ENCODE measurements around the gene ADAM23.

The ADAM23 gene

DNA sequence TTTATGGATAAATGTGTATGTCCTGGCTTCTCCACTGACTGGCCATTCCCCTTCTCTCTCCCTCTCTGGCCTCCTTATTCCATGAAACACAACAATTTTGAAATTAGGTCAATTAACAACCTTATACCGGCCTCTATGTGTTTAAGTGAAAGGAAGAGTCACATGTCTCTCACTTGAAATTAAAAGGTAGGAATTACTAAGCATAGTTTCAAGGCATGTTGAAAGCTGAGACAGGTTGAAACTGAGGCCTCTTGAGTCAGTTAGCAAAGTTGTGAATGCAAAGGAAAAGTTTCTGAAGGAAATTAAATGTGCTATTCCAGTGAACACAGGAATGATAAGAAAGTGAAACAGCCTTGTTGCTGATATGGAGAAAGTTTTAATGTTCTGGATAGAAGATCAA, 69.7 kb downstream of the ADAM23 start:
- no peak for DNase-seq

DNA sequence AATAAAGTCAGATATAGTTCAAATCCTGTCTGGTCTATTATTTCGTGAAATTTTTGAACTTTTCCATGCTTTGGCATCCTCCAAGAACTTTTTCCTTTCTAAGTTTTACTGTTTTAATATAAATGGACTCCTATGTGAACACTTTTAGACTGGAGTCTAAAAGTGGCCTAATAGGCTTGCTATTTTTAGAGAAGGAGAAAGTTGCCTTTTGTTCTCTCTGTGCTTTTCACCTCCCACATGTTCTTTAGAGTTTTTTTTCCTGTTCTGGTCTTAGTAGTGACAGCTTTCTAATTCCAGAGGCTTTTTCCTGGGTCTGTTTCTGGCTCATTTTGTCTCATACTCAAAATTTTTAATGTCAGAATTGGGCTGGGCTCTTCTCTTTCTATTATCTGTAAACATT, 72.2 kb downstream of the ADAM23 start:
- no peak for DNase-seq

DNA sequence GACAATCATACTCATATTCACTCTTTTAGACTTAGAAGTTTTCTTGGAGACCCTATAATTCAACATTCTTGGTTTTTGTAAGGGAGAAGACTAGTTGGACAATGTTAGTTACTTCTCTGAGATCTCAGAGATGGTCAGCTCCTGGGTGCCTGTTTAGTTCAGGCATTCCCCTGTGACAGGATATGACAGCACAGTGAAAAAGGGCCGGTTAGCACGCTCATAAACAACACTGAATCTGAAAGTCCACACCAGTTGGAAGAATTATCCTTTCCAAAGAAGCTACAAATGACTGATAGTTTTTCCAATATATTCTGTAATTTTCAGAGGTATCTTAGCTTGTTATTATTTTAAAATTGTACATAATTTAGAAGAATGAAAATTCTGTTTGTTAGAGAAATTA, 75.7 kb downstream of the ADAM23 start:
- no peak for DNase-seq

DNA sequence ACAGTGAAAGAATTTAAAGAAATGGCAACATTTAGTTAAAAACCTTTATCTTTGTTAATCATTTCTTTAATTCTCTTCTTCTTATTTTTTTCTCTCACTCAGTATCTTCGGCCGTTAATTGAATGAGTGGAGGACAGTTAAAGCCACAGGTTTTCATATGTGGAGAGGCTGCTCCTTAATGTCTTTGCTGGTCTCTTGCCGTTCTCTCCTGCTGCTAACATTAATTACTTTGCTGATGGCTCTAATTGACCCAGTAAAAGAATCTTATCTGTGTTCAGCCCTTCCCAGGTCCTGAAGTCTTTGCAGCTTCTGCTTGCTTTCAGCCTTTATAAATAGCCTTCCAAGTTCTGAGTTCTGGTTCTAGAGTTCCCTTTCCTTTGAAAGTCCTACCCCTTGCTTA, 77.1 kb downstream of the ADAM23 start:
- no peak for DNase-seq

DNA sequence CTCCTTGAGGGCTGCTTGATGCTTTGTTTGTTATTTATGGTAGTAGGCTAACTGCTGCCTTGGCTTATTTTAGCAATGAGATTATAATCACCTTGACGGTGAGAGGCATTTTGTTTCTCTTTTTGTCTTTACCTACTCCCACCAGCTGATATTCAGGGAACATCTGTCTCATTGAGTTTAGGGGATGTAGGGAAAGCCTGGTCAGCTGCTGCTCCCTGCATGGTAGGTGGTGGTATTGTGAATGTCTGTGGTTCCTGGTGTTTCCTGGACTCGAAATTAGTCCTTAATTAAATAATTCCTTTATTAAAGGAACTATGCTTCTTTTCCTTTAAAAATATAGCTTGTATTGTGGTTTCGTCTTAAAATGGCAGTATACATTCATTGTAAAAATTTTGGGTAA, 77.8 kb downstream of the ADAM23 start:
- no peak for DNase-seq

DNA sequence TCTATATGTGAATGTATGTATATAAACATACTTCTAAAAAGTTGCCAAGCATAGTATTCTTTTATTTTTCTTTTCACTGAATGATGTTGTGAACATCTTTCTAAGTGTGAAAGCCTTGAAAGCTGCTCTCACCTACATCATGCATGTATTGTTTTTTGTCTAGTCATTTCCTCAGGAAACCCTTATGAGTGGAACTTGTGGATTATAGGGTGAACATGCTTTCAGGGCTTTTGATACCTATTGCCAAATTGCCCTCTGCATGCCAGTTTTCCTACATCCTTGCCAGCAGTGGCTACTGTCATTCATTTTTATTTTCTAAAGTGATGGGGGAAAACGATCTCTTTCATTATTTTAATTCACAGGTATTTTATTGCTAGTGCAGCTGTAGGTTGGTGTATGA, 78.3 kb downstream of the ADAM23 start:
- DNase-seq = no peak

DNA sequence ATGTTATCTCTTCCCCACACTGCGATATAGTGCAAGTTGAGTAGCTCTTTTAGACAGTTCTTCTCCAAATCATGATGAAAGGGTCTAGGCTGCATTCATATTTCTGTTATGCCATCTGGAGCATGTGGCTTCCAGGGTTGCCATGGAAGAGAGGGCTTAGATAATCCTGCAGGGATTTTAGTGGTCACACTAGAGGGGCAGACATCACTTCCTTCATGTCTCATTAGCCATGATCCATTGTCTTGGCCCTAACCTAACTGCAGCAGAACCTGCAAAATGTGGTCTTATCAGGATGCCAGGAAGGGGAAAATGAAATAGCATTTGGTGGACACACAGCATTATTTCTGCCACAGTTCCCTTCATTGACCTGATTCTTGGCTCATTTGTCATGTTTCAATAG, 83.1 kb downstream of the ADAM23 start:
- DNase-seq = no peak

DNA sequence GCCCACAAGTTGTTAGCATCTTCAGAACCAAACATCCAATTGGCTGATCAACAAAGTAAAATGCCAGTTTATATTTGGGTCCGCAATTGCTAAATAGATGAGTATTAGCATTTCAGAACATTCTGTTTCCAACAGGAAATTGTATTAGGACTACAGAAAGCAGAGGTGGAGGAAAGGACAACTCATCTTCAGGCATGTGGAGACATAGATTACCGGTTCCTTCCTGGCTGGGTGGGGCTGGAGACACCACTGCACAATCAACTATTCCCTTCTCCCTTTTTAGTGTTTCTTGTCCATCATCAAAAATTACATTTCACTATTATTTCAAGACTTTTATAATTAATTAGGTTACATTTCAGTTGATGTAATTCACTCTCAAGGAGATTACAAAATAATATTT, 83.8 kb downstream of the ADAM23 start:
- DNase-seq = no peak

DNA sequence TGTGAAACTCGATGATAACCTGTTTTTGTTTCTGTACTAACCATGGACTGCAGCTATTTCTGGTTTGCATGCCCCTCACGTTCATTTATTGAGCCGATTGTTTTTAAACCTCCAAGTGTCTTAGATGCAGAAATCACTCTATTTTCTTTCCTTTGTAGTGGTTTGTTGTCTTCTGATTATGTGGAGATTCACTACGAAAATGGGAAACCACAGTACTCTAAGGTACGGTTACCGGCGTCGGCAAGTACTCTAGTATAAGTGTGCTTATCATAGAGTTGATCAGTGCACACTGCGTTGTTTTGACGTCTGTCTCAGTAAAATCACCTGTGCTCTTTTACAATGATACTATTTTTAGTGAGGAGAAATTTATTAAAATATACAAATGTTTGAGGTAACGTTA, 87.4 kb downstream of the ADAM23 start:
- DNase-seq = no peak

DNA sequence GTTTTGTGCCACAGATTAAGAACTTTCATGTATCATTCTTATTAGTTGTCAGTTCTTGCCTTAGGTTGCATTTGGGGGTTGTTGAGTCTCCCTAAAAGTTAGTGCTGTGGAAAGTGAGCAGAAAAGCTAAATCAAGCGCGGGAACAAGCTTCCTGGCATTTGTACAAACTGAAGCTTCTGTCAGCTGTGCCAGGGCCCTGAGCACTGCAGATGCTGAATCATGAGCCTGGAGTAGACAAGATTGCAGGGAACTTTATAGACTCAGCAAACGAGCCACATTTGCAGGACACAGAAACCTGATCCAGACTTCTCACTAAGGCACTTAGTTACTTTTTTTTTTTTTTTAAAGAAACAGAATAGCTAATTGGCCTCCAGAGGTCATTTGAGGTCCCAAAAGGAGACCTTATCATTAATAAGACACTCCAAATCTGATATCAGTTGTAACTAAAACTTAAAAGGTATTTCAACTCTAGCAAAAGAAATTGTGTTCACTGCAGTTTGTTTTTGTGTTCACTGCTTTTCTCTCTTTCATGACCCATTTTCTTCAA, 88.7 kb downstream of the ADAM23 start:
- DNase-seq = no peak

DNA sequence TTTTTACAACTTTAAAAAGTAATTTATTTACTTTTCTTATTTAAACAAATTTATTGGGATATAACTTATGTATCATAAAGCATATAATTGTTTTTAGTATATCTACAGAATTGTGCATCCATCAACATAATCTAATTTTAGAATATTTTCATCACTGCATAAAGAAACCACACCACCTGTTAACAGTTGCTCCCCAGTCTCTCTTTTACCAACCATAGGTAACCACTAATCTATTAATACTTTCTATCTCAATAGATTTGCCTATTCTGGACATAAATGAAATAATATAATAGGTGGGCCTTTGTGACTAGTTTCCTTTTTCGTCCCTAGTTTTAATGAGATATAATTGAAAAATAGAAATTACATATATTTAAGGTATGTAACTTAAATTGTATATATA, 90.6 kb downstream of the ADAM23 start:
- no peak for DNase-seq

DNA sequence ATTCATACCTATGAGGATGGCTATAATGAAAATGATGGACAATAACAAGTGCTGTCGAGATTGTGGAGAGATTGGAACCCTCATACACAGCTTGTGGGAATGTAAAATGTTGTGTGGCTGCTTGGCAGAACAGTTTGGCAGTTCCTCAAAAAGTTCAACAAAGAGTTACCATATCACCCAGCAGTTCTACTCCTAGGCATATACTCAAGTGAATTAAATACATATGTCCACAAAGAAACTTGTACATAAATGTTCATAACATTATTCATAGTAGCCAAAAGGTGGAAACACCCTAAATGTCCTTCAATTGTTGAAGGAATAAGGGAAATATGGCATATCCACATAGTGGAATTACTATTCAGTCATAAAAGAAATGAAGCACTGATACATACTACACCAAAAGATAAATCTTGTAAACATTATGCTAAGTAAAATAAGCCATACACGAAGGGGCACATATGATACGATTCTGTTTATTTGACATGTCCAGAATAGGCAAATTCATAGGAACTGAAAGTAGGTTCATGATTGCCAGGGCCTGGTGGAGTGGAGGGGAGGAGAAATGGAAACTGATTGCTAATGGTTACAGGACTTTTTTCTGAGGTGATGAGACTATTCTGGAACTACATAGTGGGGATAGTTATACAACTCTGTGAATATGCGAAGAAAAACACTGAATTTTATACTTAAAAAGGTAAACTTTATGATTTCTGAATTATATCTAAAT, 92.1 kb downstream of the ADAM23 start:
- no peak for DNase-seq

DNA sequence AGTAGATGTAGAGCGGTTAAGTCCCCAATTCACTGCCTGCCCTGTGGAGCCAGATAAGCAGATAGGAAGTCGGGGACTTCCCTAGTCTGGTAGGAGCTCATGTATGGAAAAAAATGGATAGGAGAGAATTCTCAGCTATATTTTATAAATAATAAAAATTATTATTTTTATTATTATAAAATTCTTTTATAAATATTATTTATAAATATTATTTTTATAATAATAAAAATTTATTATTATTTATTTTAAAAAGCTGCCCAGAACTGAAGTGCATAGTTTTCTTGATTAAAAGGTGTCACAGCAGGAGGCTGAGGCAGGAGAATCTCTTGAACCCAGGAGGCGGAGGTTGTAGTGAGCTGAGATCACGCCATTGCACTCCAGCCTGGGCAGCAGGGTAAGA, 97.4 kb downstream of the ADAM23 start:
- no peak for DNase-seq

DNA sequence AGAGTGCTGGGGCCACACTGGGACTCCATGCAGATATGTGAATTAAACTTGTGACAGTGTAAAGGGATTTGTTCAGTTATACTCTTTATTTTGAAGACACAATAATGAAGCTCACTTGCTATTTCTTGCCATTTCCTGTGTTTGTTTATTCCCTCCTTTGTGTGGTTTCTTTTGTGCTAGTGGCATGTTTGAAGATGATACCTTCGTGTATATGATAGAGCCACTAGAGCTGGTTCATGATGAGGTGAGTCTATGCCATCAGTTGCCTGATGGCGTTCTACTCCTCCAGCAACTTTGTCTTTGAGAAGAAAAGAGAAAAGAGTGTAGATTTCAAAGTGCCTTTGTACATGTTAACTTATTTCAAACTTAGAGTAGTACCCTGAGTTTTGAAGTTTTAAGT, 99.7 kb downstream of the ADAM23 start:
- no peak for DNase-seq

DNA sequence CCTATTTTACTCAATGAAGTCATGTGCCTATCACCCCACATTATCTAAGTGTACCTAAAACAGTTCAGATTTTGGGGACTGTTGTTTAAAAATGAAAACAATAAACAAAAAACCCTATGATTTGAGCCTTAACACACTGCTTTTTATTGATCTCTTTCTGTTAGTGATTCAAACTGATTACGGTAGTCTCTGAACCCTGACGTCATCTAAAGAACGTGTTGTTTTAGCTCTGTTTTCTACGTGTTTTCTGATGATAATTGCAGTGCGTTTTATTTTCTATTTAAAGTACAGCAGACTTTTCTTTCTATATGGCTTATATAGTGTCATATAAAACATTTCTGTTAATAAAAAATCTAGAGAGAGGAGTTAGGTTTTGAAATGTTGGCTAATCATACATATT, 105.1 kb downstream of the ADAM23 start:
- DNase-seq = no peak

DNA sequence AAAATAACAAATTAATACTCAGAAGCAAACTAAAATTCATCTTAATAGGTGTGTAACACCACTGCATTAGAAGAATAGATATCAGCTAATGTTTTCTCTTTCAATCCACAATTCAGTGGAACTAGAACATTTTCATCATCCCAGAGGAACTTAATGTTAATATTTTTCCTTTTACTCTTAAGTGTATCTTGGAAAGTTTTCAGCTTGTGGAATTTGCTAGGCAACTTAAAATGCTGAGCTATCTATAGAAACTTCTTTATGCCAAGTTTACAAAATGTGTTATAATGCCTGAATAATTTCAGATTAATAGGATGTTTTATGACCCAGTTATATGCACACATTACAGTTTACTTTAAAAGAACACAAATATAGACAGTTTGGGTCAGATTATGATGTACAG, 112.4 kb downstream of the ADAM23 start:
- no peak for DNase-seq

DNA sequence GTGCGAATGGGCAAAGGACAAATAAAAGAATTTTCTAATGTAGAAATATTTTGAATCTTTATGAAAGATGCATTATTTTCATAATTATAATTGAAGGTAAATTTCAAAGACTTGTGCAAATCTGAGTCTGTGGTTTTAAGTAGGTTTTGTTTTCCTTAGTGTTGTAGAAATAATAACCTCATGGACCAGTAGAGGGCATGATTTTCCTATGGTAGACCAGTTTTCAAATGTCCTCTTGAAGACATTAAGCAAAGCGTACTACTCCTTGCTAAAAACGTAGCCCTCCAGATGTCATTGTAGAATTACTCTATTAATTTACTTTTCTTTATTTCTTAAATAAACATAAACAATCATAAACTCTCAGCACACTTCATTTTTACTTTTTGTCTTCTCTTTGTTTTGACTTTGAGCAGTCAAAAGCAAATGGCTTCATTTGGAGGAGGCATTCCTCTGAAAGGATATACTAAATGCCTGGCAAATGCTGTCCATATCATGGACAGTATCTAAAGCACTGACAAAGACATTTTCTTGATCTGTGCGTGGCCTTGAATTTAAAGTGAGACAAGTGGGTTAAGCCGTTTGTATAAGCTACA, 113.1 kb downstream of the ADAM23 start:
- no peak for DNase-seq

DNA sequence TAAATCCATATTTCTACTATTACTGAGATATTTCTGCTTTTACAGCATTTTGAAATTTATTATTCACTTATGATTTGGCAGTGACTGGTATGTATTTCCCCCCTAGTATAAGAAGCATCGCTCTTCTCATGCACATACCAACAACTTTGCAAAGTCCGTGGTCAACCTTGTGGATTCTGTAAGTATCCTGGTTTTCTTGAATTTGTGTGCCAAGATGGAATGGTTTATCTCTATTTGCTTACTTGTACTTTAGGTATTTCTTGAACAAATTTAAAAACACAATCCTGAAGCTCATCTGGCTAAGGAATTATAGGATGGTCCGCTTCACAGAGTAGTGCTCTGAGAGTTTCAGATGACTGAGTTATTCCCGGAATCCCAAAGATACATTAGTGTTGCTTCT, 114.0 kb downstream of the ADAM23 start:
- no peak for DNase-seq

DNA sequence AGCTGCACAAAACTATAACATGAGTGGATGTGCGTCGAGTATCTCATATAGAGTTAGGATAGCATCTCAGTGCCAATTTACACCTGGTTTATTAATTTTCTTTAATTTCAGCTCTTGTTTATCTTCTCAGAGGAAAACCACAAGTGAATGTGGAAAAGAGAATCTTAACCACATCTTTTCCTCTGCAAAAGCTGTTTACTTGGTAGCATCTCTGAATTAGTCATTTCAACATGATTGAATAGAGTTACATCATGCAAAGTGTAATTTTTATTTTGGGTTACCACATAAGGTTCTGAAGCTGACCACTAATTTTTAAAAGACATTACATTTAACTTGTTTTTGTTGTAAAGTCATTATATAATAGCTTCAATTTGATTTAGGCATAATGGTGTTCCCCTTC, 115.2 kb downstream of the ADAM23 start:
- no peak for DNase-seq

DNA sequence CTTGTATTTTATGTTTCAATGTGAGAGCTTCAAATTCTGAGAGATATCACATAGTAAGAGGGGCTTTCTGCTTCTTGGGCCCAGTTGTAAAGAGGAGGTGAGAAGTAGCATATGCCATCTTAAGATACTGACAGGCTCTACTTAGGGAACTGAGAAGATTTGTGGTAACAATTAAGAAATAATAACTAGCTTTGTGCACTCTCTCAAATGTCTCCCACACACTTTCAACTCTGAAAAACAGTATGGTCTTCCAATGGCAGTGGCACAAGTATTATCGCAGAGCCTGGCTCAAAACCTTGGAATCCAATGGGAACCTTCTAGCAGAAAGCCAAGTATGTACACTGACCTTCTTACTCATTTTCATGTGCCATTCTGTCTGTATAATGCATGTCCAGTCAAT, 118.6 kb downstream of the ADAM23 start:
- DNase-seq = no peak

DNA sequence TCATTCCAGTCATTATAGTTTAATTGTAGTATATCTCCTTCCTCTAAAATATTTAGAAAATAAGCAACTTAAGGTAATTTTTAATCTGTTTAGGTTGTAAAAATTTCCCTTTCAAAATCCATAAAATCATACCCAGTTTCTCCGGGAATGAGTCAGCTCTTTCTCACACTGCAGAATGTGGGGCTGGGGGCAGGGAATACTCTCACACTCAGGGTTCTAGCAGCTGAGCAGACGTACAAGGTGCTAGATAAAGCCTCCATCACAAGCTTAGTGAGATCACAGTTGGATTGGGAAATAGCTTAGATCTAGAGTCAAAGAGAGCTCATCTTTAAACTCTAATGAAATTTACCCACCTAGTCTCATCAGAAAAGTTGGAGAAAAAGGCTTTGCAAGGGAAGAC, 119.0 kb downstream of the ADAM23 start:
- no peak for DNase-seq

DNA sequence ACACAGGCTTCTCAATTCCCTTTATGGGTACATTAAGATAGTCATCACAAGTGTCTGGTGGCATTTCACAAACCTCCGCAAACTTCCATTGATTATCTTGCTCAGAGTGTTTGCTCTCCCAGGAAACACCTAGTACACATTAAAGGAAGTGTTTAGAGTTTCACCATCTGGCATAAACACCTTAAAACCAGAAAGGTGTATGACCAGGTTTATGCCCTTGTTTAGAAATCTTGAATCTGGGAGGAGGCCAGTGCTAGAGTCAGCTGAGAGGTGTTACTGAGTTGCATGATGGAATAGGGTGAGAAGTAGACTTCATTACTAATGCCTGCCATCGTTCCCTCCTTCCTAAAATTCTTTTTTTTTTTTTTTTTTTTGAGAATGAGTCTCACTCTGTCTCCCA, 120.0 kb downstream of the ADAM23 start:
- DNase-seq = no peak

DNA sequence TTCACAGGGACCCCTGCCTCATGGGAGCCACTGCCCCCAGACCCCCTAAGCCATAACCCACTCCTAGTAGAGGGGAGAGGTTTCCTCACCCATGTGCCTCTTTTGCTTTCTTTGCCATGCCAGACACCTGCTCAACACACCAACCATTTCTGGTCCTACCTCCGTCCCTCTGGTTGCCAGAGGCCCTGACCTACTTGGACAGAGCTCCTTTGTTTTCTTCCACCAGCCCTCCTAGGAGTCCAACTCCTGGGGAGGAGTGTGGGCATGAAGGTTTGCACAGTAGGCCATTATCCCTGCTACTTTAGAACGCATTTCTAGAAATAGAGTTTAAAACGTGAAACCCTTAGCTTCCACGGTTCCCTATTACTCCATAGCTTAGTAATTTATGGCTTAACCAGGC, 122.3 kb downstream of the ADAM23 start:
- no peak for DNase-seq

DNA sequence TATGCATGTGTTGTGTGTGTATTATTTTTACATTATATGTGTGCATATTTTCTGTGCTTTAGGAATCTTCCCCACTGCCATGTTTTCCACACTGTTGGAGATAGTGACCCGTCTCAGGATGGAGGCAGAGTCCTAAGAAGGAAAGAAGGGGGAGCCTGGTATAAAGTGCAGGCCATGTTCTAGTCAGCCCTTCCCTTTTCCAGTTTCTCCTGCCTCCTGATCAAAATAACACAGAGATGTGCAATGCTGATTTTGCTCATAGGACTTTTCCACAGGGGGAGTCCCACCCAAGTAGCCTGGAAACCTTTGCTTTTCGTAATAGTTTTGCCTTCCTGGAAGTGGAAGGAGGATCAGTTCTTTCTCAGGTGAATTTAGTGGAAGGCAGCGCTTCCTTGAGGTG, 126.1 kb downstream of the ADAM23 start:
- no peak for DNase-seq

DNA sequence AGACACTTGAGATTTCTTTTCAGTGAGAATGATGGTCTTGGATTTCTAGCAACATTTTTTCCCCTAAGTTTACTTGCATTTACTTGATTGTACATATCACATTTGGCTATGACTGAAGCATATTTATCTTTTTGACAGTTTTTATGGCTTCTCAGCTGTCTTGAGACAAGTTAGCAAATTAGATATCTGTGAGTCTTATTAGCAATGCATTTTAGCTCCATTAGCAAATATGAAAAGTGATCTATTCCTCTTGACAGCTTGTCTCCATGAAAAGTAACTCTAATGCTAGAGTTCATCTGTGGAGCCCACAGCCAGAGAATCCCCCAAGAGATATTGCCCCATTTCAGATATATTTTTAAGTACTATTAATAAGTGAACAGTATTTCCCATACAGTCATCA, 126.9 kb downstream of the ADAM23 start:
- no peak for DNase-seq

Data from NCI-H1436 treated with DMSO at 0.1 percent for 48 hours (cell line).